ENCODE results near the gene CAPZB. TPM values are rescaled to one million over a fixed set of nuclear protein-coding genes. Genes with fewer than 3 reads are reported as not detected.

Gene CAPZB
- total RNA-seq, 1 donor from 2014 or later: 334 TPM

DNA sequence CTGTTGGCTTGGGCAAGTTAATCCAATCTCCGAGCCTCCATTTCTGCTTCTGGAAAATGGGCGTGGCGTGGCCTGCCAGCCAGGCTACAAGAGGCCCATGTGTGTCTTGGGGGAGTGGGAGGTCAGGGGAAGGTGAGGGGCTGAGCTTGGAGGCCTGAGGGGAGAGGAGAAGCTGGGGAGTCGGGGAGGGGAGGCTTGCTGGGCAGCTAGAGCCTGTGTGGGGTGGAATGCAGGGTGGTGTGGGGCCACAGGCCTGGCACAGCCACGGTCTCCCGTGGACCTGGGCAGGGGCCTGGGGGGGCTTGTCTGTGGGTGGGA lies 158.6 kb downstream of the CAPZB start:
- DNase-seq (no peak), ATAC-seq (ENCODE audit: low read depth) (no peak)
- H3K4me3 Mint-ChIP-seq: no peak overlapping the region
- ChIA-PET CTCF (no interaction called here), POLR2A (no interaction called here)
- no peak overlapping the region for H3K27ac Mint-ChIP-seq
- H3K36me3 Mint-ChIP-seq (ENCODE audit: low read depth): peaks cover 45% of the 10 kb centered on the region
- H3K27me3 Mint-ChIP-seq: no peaks in the 10 kb centered on the region
- H3K9me3 Mint-ChIP-seq: no peaks in the 10 kb centered on the region
- no peaks in the 10 kb centered on the region for H3K4me1 Mint-ChIP-seq
- TF ChIP-seq, protein P1, sequence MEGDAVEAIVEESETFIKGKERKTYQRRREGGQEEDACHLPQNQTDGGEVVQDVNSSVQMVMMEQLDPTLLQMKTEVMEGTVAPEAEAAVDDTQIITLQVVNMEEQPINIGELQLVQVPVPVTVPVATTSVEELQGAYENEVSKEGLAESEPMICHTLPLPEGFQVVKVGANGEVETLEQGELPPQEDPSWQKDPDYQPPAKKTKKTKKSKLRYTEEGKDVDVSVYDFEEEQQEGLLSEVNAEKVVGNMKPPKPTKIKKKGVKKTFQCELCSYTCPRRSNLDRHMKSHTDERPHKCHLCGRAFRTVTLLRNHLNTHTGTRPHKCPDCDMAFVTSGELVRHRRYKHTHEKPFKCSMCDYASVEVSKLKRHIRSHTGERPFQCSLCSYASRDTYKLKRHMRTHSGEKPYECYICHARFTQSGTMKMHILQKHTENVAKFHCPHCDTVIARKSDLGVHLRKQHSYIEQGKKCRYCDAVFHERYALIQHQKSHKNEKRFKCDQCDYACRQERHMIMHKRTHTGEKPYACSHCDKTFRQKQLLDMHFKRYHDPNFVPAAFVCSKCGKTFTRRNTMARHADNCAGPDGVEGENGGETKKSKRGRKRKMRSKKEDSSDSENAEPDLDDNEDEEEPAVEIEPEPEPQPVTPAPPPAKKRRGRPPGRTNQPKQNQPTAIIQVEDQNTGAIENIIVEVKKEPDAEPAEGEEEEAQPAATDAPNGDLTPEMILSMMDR (IDR thresholded peaks at IDR 0.05): no peak
- intact Hi-C loops (cut with micrococcal nuclease): no loop called here

DNA sequence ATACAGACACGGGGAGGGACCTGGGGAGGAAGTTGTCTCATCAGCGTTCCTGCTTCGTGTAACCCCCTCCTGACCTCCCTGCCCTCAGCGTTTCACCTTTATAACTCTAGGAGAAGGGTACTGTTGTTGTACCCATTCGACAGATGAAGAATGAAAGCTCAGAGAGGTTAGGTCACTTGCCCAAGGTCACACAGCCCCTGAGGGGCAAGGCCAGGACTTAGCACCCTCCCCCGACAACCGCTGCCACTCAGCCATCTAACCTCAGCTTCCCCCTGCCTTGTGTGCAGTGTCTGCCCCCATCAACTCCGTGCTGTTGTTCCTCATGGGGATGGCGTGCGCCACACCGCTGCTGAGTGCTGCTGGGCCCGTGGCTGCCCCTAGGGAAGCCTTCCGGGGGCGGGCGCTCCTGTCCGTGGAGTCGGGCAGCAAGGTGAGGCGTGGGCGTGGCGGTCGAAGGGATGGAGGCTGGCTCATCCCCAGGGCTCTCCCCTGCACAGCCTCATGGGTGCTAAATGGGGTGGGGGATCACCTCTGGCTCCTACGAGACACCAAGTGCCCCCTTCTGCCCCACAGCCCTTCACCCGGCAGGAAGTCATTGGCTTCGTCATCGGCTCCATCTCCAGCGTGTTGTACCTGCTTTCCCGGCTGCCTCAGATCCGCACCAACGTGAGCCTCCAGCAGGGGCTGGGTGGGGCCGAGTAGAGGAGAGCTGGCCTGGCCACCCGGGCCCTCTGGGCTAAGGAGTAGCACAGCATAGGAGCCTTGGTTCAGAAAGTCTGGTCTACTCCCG lies 159.2 kb downstream of the CAPZB start:
- Mint-ChIP-seq H3K27ac (no peak overlapping the region), H3K4me1 (no peaks in the 10 kb centered on the region), H3K4me3 (no peak overlapping the region), H3K27me3 (no peaks in the 10 kb centered on the region), H3K36me3 (ENCODE audit: low read depth) (peaks cover 46% of the 10 kb centered on the region), H3K9me3 (no peaks in the 10 kb centered on the region)
- ChIA-PET CTCF (no interaction called here), POLR2A (interaction anchor here (1.2 kb wide), 1 partner anchor 11 kb away, joined by 3 read pairs; no protein-coding TSS in a partner anchor)
- ATAC-seq (ENCODE audit: low read depth) (no peak), DNase-seq (no peak)
- intact Hi-C loops (cut with micrococcal nuclease): no loop called here
- TF ChIP-seq, protein P1 (IDR thresholded peaks at IDR 0.05): no peak

DNA sequence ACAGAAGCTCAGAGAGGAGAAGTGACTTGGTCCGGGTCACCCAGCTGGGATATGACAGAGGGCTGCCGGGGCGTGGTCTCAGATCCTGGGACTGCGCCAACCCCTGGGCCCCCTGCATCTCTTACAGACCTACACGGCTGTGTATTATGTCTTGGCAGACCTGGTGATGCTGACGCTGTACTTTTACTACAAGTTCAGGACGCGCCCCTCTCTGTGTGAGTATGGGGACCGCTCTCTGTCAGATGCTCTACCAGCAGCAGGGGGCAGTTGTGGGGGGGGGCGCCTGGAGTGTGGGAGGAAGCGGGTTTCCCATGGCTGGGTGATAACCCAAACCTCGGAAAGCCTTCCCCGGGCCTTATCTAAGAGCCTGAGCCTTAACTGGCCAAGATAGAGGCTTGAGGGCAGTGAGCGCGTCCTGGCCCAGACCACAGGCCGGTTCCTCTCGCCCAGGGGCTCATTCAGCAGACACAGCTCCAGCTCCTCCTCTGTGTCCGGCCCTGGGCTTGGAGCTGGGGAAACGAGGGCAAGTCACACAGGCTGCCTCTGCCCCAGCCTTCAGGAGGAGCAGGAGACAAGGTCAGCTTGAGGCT lies 159.9 kb downstream of the CAPZB start:
- intact Hi-C loops (cut with micrococcal nuclease): no loop called here
- ATAC-seq (ENCODE audit: low read depth): no peak
- TF ChIP-seq, protein P1 (IDR thresholded peaks at IDR 0.05): no peak
- ChIA-PET POLR2A (interaction anchor here (0.6 to 1.2 kb wide), 2 partner anchors 10 to 12 kb away, joined by 3 read pairs; no protein-coding TSS in a partner anchor), CTCF (no interaction called here)
- H3K4me1 Mint-ChIP-seq: no peaks in the 10 kb centered on the region
- no peak for DNase-seq
- H3K36me3 Mint-ChIP-seq (ENCODE audit: low read depth): peaks cover 46% of the 10 kb centered on the region
- no peak overlapping the region for H3K4me3 Mint-ChIP-seq
- H3K9me3 Mint-ChIP-seq: no peaks in the 10 kb centered on the region
- no peaks in the 10 kb centered on the region for H3K27me3 Mint-ChIP-seq
- no peak overlapping the region for H3K27ac Mint-ChIP-seq

GRCh38 chr1:19324665-19324990 lies 160.7 kb downstream of the CAPZB start:
- ATAC-seq (ENCODE audit: low read depth): no peak
- Mint-ChIP-seq H3K27ac (no peak overlapping the region), H3K4me1 (no peaks in the 10 kb centered on the region), H3K36me3 (ENCODE audit: low read depth) (peaks cover 45% of the 10 kb centered on the region), H3K9me3 (no peaks in the 10 kb centered on the region), H3K27me3 (no peaks in the 10 kb centered on the region), H3K4me3 (no peak overlapping the region)
- POLR2A ChIA-PET: no interaction called here
- intact Hi-C loops (cut with micrococcal nuclease): no loop called here
- DNase-seq: no peak
- TF ChIP-seq, protein P1 (IDR thresholded peaks at IDR 0.05): no peak
- CTCF ChIA-PET: no interaction called here

- DNase-seq: no peak
- H3K27me3 Mint-ChIP-seq: no peaks in the 10 kb centered on the region
- H3K4me1 Mint-ChIP-seq: no peaks in the 10 kb centered on the region
- intact Hi-C loops (cut with micrococcal nuclease): no loop called here
- peaks cover 45% of the 10 kb centered on the region for H3K36me3 Mint-ChIP-seq (ENCODE audit: low read depth)
- H3K9me3 Mint-ChIP-seq: no peaks in the 10 kb centered on the region
- no peak overlapping the region for H3K27ac Mint-ChIP-seq
- TF ChIP-seq, protein P1 (IDR thresholded peaks at IDR 0.05): no peak
- ATAC-seq (ENCODE audit: low read depth): no peak
- POLR2A ChIA-PET: no interaction called here
- CTCF ChIA-PET: no interaction called here
- H3K4me3 Mint-ChIP-seq: no peak overlapping the region
Observed at GRCh38 chr1:19323987-19324664, 161.2 kb downstream of the CAPZB start.
